GM23248 (cell line): Measurements from ENCODE around the gene TMC6. TPM values are rescaled to one million over a fixed set of nuclear protein-coding genes. Genes with fewer than 3 reads are reported as not detected.
"Not testable (repeated sequence)": the region's sequence is repeated elsewhere in the genome, so short reads cannot be mapped to it uniquely, and the experiment has no call there.

Experiments
- DNase-seq: peaks from one replicate; pipeline ENCODE4 v3.0.0-alpha.2; 2015
- H2AFZ ChIP-seq: fragments of 200-600 bp; sonication (generic); 2 replicates; pipeline ENCODE4 v1.6.1; 2016; ENCODE audit warnings: antibody characterized with exemption
- H3F3A ChIP-seq: fragments of 200-600 bp; sonication (generic); 2 replicates; pipeline ENCODE4 v1.6.1; 2016; ENCODE audit warnings: mild to moderate bottlenecking, antibody characterized with exemption, mixed run types; ENCODE audit not compliant: insufficient read depth
- H3K27ac ChIP-seq: fragments of 200-600 bp; sonication (generic); 2 replicates; pipeline ENCODE4 v1.5.1; 2016; ENCODE audit warnings: mild to moderate bottlenecking
- H3K27me3 ChIP-seq: fragments of 200-600 bp; sonication (generic); replicated peaks from 2 replicates; pipeline ENCODE4 v1.6.1; 2016; ENCODE audit warnings: mild to moderate bottlenecking; ENCODE audit not compliant: insufficient read depth
- H3K36me3 ChIP-seq: fragments of 200-600 bp; sonication (generic); 2 replicates; pipeline ENCODE4 v1.6.1; 2016; ENCODE audit warnings: low read depth, mild to moderate bottlenecking
- H3K4me1 ChIP-seq: fragments of 200-600 bp; sonication (generic); 2 replicates; pipeline ENCODE4 v1.6.1; 2016; ENCODE audit warnings: mild to moderate bottlenecking; ENCODE audit not compliant: insufficient read depth
- H3K4me2 ChIP-seq: fragments of 200-600 bp; sonication (generic); one replicate; pipeline ENCODE4 v1.6.1; 2016; ENCODE audit warnings: mild to moderate bottlenecking; ENCODE audit not compliant: unreplicated experiment
- H3K4me3 ChIP-seq: fragments of 200-600 bp; sonication (generic); 2 replicates; pipeline ENCODE4 v1.5.1; 2016; ENCODE audit warnings: mild to moderate bottlenecking
- H3K79me2 ChIP-seq: fragments of 200-600 bp; sonication (generic); 2 replicates; pipeline ENCODE4 v1.6.1; 2016; ENCODE audit warnings: mild to moderate bottlenecking; ENCODE audit not compliant: insufficient read depth
- H3K9ac ChIP-seq: fragments of 200-600 bp; sonication (generic); 2 replicates; pipeline ENCODE4 v1.6.1; 2016; ENCODE audit warnings: mild to moderate bottlenecking
- H3K9me2 ChIP-seq: fragments of 200-600 bp; sonication (generic); 2 replicates; pipeline ENCODE4 v1.6.1; 2016; ENCODE audit warnings: mixed run types, mild to moderate bottlenecking, moderate library complexity; ENCODE audit not compliant: insufficient read depth
- H3K9me3 ChIP-seq: fragments of 200-600 bp; sonication (generic); one replicate; pipeline ENCODE4 v1.6.1; 2017; ENCODE audit warnings: low read depth
- H4K20me1 ChIP-seq: fragments of 200-600 bp; sonication (generic); 2 replicates; pipeline ENCODE4 v1.6.0; 2016; ENCODE audit not compliant: insufficient read depth
- EZH2 ChIP-seq: fragments of 200-600 bp; sonication (generic); IDR thresholded peaks from 2 replicates; pipeline ENCODE4 v1.6.1; 2018; ENCODE audit warnings: antibody characterized with exemption, mild to moderate bottlenecking; ENCODE audit not compliant: insufficient read depth, poor library complexity, severe bottlenecking
- EZH2phosphoT487 ChIP-seq: fragments of 200-600 bp; sonication (generic); IDR thresholded peaks from 2 replicates; pipeline ENCODE4 v1.6.1; 2018; ENCODE audit warnings: antibody characterized with exemption, moderate library complexity, mild to moderate bottlenecking, low read depth; ENCODE audit not compliant: insufficient read depth
- WGBS, 2 experiments: methylation state at CpG; one replicate each; pipeline ENCODE4 v1.1.6; 2015 to 2017; ENCODE audit warnings: low lambda C conversion rate in 2 of 2, low coverage in 1 of 2; ENCODE audit errors: missing lambda C conversion rate in 2 of 2; 5-methylcytosine and 5-hydroxymethylcytosine counted together
- in situ Hi-C: fragments of 300-500 bp; cut with MboI; formaldehyde crosslinking; loops from 2 replicates; pipeline ENCODE4 v1.15.0; 2020
- polyA plus RNA-seq: library from polyadenylated mRNA; unstranded; fragments of >200 nt; fragmentation: Nextera tagmentation; extraction: Ambion mirVana; gene quantifications from 2 replicates; pipeline ENCODE4 v1.2.1, GENCODE V29; 2016
- total RNA-seq: library from RNA; depleted of rRNA; stranded (reverse); fragments of >200 nt; shearing (Covaris generic); gene quantifications from 2 replicates; pipeline ENCODE4 v1.2.3, GENCODE V29; 2014

Gene TMC6
- total and polyA plus RNA-seq, 2 experiments from 2014 or later, result not detected

- H3K4me3 ChIP-seq, result no peak overlapping the region
- 88 to 95% methylated on average over 6 of the region's 6 CpGs for WGBS, 2 experiments
- peaks cover 20% of the 10 kb centered on the region; the same call in 1 of the 2 replicates for H3K36me3 ChIP-seq
Measured at GRCh38 chr17:78079253-78079652, 49.3 kb downstream of the TMC6 start.

GRCh38 chr17:78075545-78075944, 53.0 kb downstream of the TMC6 start:
- no peak overlapping the region for H3K4me3 ChIP-seq
- WGBS, 2 experiments, result 89 to 99% methylated on average over 5 of the region's 5 CpGs
- no peak overlapping the region for H3K27ac ChIP-seq
- no peaks in the 10 kb centered on the region for H3F3A ChIP-seq
- in situ Hi-C loops, result no loop called here
- peaks cover 28% of the 10 kb centered on the region for H3K36me3 ChIP-seq
- H3K79me2 ChIP-seq, result no peaks in the 10 kb centered on the region
- DNase-seq, result no peak
- no peak for TF ChIP-seq EZH2
- no peak for TF ChIP-seq EZH2phosphoT487
- no peaks in the 10 kb centered on the region for H4K20me1 ChIP-seq
- H3K4me1 ChIP-seq, result no peaks in the 10 kb centered on the region
- no peaks in the 10 kb centered on the region for H3K27me3 ChIP-seq
- no peak overlapping the region for H2AFZ ChIP-seq
- no peak overlapping the region for H3K4me2 ChIP-seq
- no peaks in the 10 kb centered on the region for H3K9me3 ChIP-seq
- no peak overlapping the region for H3K9ac ChIP-seq
- no peaks in the 10 kb centered on the region for H3K9me2 ChIP-seq

More at GRCh38 chr17:78079253-78079652, 49.3 kb downstream of the TMC6 start:
- Histone ChIP-seq H3K27me3 (no peaks in the 10 kb centered on the region), H3K4me2 (no peak overlapping the region), H3K79me2 (no peaks in the 10 kb centered on the region), H2AFZ (no peak overlapping the region), H3K27ac (no peak overlapping the region), H3K9ac (no peak overlapping the region), H4K20me1 (no peaks in the 10 kb centered on the region), H3K9me2 (no peaks in the 10 kb centered on the region), H3K4me1 (no peaks in the 10 kb centered on the region), H3K9me3 (no peaks in the 10 kb centered on the region), H3F3A (no peaks in the 10 kb centered on the region)
- TF ChIP-seq EZH2phosphoT487, result no peak
- TF ChIP-seq EZH2, result no peak
- no peak for DNase-seq
- in situ Hi-C loops, result no loop called here

GRCh38 chr17:78075011-78075410, 53.5 kb downstream of the TMC6 start:
- Histone ChIP-seq H3K79me2 (no peaks in the 10 kb centered on the region), H3K4me1 (no peaks in the 10 kb centered on the region), H3K9me2 (no peaks in the 10 kb centered on the region), H4K20me1 (no peaks in the 10 kb centered on the region), H3K9ac (no peak overlapping the region), H3K27ac (no peak overlapping the region), H3K4me2 (no peak overlapping the region), H2AFZ (no peak overlapping the region), H3K36me3 (peaks cover 28% of the 10 kb centered on the region), H3K9me3 (no peaks in the 10 kb centered on the region), H3F3A (no peaks in the 10 kb centered on the region), H3K27me3 (no peaks in the 10 kb centered on the region), H3K4me3 (no peak overlapping the region)
- DNase-seq, result no peak
- in situ Hi-C loops, result no loop called here
- 94 to 95% methylated on average over 10 of the region's 10 CpGs for WGBS, 2 experiments
- TF ChIP-seq EZH2phosphoT487, result no peak
- TF ChIP-seq EZH2, result no peak

GRCh38 chr17:78072961-78073360, 55.6 kb downstream of the TMC6 start:
- Histone ChIP-seq H4K20me1 (no peaks in the 10 kb centered on the region), H3K36me3 (peaks cover 32% of the 10 kb centered on the region), H3K9me3 (no peaks in the 10 kb centered on the region), H3K4me2 (no peak overlapping the region), H3K4me1 (no peaks in the 10 kb centered on the region), H3F3A (no peaks in the 10 kb centered on the region), H2AFZ (no peak overlapping the region), H3K9ac (no peak overlapping the region), H3K79me2 (no peaks in the 10 kb centered on the region), H3K4me3 (no peak overlapping the region), H3K27me3 (no peaks in the 10 kb centered on the region), H3K27ac (no peak overlapping the region), H3K9me2 (no peaks in the 10 kb centered on the region)
- in situ Hi-C loops, result no loop called here
- no peak for TF ChIP-seq EZH2
- TF ChIP-seq EZH2phosphoT487, result no peak
- no peak for DNase-seq
- 75 to 87% methylated on average over 3 of the region's 3 CpGs for WGBS, 2 experiments

- H4K20me1 ChIP-seq, result no peaks in the 10 kb centered on the region
- no peaks in the 10 kb centered on the region for H3K27me3 ChIP-seq
- no peak overlapping the region for H3K4me3 ChIP-seq
- 53 to 60% methylated on average over 4 of the region's 4 CpGs for WGBS, 2 experiments
- no peak overlapping the region for H3K4me2 ChIP-seq
- DNase-seq, result no peak
- in situ Hi-C loops, result no loop called here
- no peaks in the 10 kb centered on the region for H3F3A ChIP-seq
- no peaks in the 10 kb centered on the region for H3K79me2 ChIP-seq
- no peaks in the 10 kb centered on the region for H3K9me2 ChIP-seq
- H3K36me3 ChIP-seq, result peaks cover 20% of the 10 kb centered on the region
- no peak overlapping the region for H3K9ac ChIP-seq
- no peaks in the 10 kb centered on the region for H3K4me1 ChIP-seq
- no peak overlapping the region for H2AFZ ChIP-seq
- no peaks in the 10 kb centered on the region for H3K9me3 ChIP-seq
- TF ChIP-seq EZH2 (no peak), EZH2phosphoT487 (no peak)
- no peak overlapping the region for H3K27ac ChIP-seq
Measured at GRCh38 chr17:78069695-78070094, 58.9 kb downstream of the TMC6 start.

- 95 to 98% methylated on average over 4 of the region's 4 CpGs for WGBS, 2 experiments
- in situ Hi-C loops, H3K4me1 ChIP-seq, H3K9me2 ChIP-seq, H3K27ac ChIP-seq, H3K4me2 ChIP-seq, H2AFZ ChIP-seq, H4K20me1 ChIP-seq, H3K27me3 ChIP-seq, H3F3A ChIP-seq, H3K79me2 ChIP-seq, DNase-seq, H3K36me3 ChIP-seq, H3K9ac ChIP-seq, H3K9me3 ChIP-seq, H3K4me3 ChIP-seq: not testable (repeated sequence)
Measured at GRCh38 chr17:78066976-78067375, 61.6 kb downstream of the TMC6 start.
